Measurements from ENCODE around the gene MATCAP1. TPM values are rescaled to one million over a fixed set of nuclear protein-coding genes. Genes with fewer than 3 reads are reported as not detected.

Gene MATCAP1
- total RNA-seq, 4 donors from 2014 or later = 6.7 to 37.4 (median 19.2) TPM

GRCh38 chr16:67173323-67173722, 10.4 kb downstream of the MATCAP1 start:
- peak overlapping the region; percentile 13 to 57 for H3K4me3 ChIP-seq
- H3K4me1 ChIP-seq = peaks cover 2 to 96% (median 43%) of the 10 kb centered on the region in 3 donors
- H3K27ac ChIP-seq = peak overlapping the region; percentile 72 to 97 (median 93)
- H3K27me3 ChIP-seq = no peaks in the 10 kb centered on the region
- 75 to 82% methylated on average over 1 of the region's 1 CpG for WGBS, 2 donors (ENCODE audit: low coverage in 1 of 2)
- no peaks in the 10 kb centered on the region for H3K9me3 ChIP-seq
- TF ChIP-seq POLR2AphosphoS5 (IDR thresholded peaks at IDR 0.05) (no peak), POLR2A (IDR thresholded peaks at IDR 0.05) (no peak), EP300 (IDR thresholded peaks at IDR 0.05) (no peak), CTCF (IDR thresholded peaks at IDR 0.05) (no peak)
- peaks cover 0 to 20% of the 10 kb centered on the region in 2 donors for H3K36me3 ChIP-seq
- no peak for ATAC-seq

GRCh38 chr16:67170949-67171649, 12.7 kb downstream of the MATCAP1 start:
- WGBS, 2 donors (ENCODE audit: low coverage in 1 of 2) = 34 to 53% methylated on average over 5 to 10 of the region's 14 CpGs
- H3K9me3 ChIP-seq = no peaks in the 10 kb centered on the region
- peaks cover 2% of the 10 kb centered on the region for H3K27me3 ChIP-seq
- peak overlapping the region; percentile 76 to 97 (median 95) for H3K27ac ChIP-seq
- peaks cover 0 to 28% of the 10 kb centered on the region in 2 donors for H3K36me3 ChIP-seq
- no peak for TF ChIP-seq CTCF (IDR thresholded peaks at IDR 0.05)
- TF ChIP-seq POLR2AphosphoS5 (IDR thresholded peaks at IDR 0.05) = peak; percentile 30
- TF ChIP-seq POLR2A (IDR thresholded peaks at IDR 0.05) = no peak
- no peak for TF ChIP-seq EP300 (IDR thresholded peaks at IDR 0.05)
- peak overlapping the region; percentile 36 to 60 for H3K4me3 ChIP-seq
- peak; percentile 17 for ATAC-seq
- peaks cover 2 to 99% (median 37%) of the 10 kb centered on the region in 3 donors for H3K4me1 ChIP-seq

- Histone ChIP-seq H3K4me3 (peak within 1 kb of the TSS; percentile 36 to 60), H3K27me3 (peaks cover 9% of the 10 kb centered on the region), H3K36me3 (peaks cover 0 to 23% of the 10 kb centered on the region in 2 donors), H3K9me3 (no peaks in the 10 kb centered on the region), H3K27ac (peak within 1 kb of the TSS; percentile 76 to 97 (median 95)), H3K4me1 (peaks cover 2 to 99% (median 42%) of the 10 kb centered on the region in 3 donors)
- peak in 2 of 4 experiments; percentile 8 to 33 for TF ChIP-seq CTCF (IDR thresholded peaks at IDR 0.05)
- TF ChIP-seq POLR2A (IDR thresholded peaks at IDR 0.05) = peak; percentile 47 to 48
- TF ChIP-seq EP300 (IDR thresholded peaks at IDR 0.05) = no peak
- peak; percentile 46 for TF ChIP-seq POLR2AphosphoS5 (IDR thresholded peaks at IDR 0.05)
- WGBS, 2 donors (ENCODE audit: low coverage in 1 of 2) = 0% methylated on average over 1 of the region's 50 CpGs; no CpG with 5 or more reads in 1 of the 2 donors
- ATAC-seq = peak; percentile 70
Observed at GRCh38 chr16:67170168-67170948, 13.4 kb downstream of the MATCAP1 start, which contains the start of gene NOL3. TSS of gene NOL3 (plus strand) at chr16:67170538.

GRCh38 chr16:67169642-67170167, 14.1 kb downstream of the MATCAP1 start:
- Histone ChIP-seq H3K9me3 (no peaks in the 10 kb centered on the region), H3K4me3 (peak overlapping the region; percentile 36 to 60), H3K4me1 (peaks cover 2 to 99% (median 44%) of the 10 kb centered on the region in 3 donors), H3K27me3 (peaks cover 11% of the 10 kb centered on the region), H3K36me3 (peaks cover 0 to 19% of the 10 kb centered on the region in 2 donors), H3K27ac (peak overlapping the region; percentile 76 to 97 (median 95))
- 0 to 2% methylated on average over 7 to 15 of the region's 24 CpGs for WGBS, 2 donors (ENCODE audit: low coverage in 1 of 2)
- ATAC-seq = no peak
- TF ChIP-seq CTCF (IDR thresholded peaks at IDR 0.05) = peak in 3 of 4 experiments; percentile 29 to 63 (median 33)
- TF ChIP-seq POLR2A (IDR thresholded peaks at IDR 0.05) = no peak
